ENCODE results near the gene MGST3.

- TF ChIP-seq POLR2AphosphoS5 (IDR thresholded peaks at IDR 0.05; ENCODE audit: low read depth, low read length) (no peak), POLR2A (IDR thresholded peaks at IDR 0.05; ENCODE audit: low read depth, low read length) (no peak), TAF1 (IDR thresholded peaks at IDR 0.05; ENCODE audit: borderline replicate concordance, low read depth, low read length) (no peak)
These were observed 6.6 kb upstream of the MGST3 start for GRCh38 chr1:165624441-165624840.

All from GM12892 (cell line).